OCI-M1 (cell line): Measurements from ENCODE around the gene TBL1XR1.
A peak's percentile ranks its signal among the peaks of the same experiment; 100 is the strongest.

ENCODE experiments used
- DNase-seq: peaks from one replicate; lab custom pipeline; 2025; lab: John Stamatoyannopoulos, UW

TBL1XR1 gene

GRCh38 chr3:177107461-177108239 lies 89.6 kb downstream of the TBL1XR1 start:
- DNase-seq: peak; percentile 77

- DNase-seq: no peak
Measured at GRCh38 chr3:177106594-177106993, 90.7 kb downstream of the TBL1XR1 start.

DNA sequence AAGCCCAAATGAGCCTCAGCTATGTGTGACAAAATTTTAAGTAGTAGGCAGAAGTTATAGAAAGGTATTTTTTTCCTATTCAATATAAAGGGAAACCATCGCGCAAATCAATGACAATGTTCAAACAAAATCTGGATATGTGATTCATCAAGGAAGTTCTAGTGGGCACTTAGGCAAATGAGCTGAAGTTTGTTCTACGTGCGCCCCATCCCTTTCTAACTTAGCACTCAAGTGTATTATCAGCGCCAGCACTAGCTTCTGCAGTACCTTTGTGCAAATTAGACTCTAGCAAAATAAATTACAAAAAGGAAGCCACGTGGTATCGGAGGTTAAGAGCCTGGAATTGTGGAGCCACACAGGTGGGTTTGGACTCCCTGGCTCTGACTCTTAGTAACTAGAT lies 91.1 kb downstream of the TBL1XR1 start:
- DNase-seq: no peak

DNA sequence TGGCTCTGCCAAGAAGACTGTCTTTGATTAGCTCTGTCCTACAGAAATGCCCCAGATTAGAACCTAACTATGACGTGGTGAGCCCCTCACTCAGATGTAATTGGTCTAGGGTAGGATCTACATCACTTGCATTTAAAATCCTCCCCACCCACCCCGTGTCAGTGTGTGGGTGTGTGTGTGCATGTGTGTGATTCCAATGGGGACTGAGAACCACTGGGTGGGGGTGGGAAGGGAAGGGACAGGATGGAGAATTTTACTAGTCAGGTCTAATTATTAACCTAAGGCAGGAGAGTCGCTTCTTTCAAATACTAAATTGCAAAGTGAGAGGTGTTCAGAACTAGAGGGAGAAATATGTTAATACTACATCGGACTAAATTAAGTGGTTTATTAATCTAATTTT lies 91.7 kb downstream of the TBL1XR1 start:
- no peak for DNase-seq

GRCh38 chr3:177104299-177104992 lies 92.8 kb downstream of the TBL1XR1 start:
- no peak for DNase-seq

DNA sequence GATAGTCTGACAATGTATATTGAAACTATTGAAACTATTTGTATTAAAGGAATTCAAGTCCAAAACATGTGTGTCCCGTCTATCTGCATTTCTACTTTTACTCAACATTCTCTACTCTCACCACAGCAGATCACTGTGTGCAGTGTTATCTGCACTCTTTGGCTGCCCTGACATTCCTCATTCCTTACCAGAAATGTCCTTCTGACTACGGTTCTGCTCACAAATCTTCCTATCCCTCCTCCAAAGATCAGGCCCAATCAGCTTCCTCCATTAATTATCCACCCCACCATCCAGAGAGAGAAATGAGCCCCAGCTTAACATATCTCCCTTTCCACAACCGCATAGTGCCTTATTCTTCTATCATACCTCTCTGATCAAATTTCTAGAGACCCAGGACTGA lies 94.7 kb downstream of the TBL1XR1 start:
- peak; percentile 58 for DNase-seq

GRCh38 chr3:177098551-177098950 lies 98.7 kb downstream of the TBL1XR1 start:
- DNase-seq: no peak

GRCh38 chr3:177096615-177097014 lies 100.7 kb downstream of the TBL1XR1 start:
- DNase-seq: no peak

DNA sequence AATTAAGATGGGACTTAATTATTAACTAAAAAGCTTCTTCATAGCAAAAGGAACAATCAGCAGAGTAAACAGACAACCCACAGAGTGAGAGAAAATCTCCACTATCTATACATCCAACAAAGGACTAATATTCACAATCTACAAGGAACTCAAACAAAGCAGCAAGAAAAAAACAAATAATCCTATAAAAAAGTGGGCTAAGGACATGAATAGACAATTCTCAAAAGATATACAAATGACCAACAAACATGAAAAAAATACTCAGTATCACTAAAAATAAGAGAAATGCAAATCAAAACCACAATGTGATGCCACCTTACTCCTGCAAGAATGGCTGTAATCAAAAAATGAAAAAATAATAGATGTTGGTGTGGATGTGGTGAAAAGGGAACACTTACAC lies 103.3 kb downstream of the TBL1XR1 start:
- DNase-seq: no peak

GRCh38 chr3:177089901-177090300 lies 107.4 kb downstream of the TBL1XR1 start:
- DNase-seq: peak; percentile 9

GRCh38 chr3:177089110-177089509 lies 108.2 kb downstream of the TBL1XR1 start:
- DNase-seq: no peak

- DNase-seq: no peak
Measured at GRCh38 chr3:177085794-177086193, 111.5 kb downstream of the TBL1XR1 start.

- DNase-seq: no peak
Measured at GRCh38 chr3:177084616-177085015, 112.7 kb downstream of the TBL1XR1 start.

GRCh38 chr3:177080122-177080521 lies 117.2 kb downstream of the TBL1XR1 start:
- DNase-seq: no peak

DNA sequence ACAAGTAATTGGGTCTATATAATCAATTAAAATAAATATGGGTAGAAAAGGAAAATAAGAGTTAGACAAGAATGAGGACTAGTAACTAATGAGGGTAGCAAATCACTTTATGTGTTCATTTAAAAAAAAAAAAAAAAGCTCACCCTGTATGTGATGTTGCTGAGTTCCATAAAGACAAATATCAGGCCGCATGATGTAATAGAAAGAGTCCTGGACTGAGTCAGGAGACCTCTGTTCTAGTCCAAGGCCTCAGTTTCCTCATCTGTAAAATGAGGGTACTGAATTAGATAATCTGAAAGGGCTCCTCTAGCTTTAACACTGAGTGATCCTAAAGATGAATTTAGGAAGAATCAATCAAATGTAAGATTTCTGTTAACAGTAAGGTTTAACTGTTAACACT lies 117.6 kb downstream of the TBL1XR1 start:
- DNase-seq: no peak

DNA sequence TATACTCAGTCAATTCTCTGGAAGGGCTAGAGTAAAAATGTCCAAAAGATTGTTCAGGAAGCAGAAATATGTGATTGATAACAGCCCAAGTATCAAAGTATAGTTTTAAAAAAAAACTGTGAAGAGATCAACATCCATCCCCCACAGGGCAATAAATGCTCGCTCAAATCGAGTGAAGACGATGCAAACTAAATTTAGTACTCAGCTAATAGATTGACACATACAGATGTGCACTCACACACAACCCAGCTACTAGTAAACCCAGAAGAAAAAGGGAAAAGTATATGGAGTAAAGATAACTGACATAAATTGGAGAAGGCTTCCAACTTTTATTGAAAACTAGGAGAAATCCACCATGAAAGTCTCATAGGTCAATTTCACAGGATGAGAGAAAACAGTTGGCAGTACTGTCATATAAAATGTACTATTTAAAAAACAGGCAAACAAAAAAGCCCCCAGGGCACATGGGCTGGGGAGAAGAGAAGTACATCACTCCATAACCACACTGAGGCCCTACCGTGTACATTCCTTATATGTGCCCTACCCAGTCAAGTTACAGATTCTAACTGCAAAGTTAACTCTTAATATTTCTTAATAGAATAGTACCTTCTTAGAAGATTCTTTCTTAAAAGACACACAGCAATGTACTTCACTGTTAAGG lies 125.7 kb downstream of the TBL1XR1 start:
- DNase-seq: no peak

DNA sequence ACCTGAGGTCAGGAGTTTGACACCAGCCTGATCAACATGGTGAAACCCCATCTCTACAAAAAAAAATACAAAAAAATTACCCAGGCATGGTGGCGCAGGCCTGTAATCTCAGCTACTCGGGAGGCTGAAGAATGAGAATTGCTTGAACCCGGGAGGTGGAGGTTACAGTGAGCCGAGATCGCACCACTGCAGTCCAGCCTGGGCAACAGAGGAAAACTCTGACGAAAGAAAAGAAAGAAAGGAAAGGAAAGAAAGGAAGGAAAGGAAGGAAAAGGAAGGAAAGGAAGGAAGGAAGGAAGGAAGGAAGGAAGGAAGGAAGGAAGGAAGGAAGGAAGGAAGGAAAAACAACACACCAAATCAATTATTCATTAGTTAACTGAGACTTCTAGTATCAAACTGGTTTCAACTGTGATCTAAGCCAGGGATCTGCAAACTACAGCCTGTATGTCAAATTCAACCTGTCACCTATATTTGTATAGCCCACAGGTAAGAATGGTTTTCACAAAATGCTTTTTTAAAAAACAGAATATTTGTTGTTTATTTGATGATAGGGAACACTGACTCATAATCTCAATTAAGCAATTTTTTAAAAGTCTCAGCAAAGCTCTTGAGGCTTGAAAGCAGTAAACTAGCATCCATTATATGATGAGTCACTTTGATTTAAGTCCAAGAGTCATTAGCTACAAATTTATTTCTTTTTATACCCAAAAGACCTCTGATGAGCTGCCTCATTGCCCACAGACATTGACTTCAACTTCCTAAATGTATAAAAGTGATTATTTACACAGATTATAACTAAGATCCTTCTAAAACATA lies 127.6 kb downstream of the TBL1XR1 start:
- DNase-seq: no peak

GRCh38 chr3:177068967-177069366 lies 128.3 kb downstream of the TBL1XR1 start:
- DNase-seq: no peak

- DNase-seq: no peak
Measured at GRCh38 chr3:177066068-177066467, 131.2 kb downstream of the TBL1XR1 start.

DNA sequence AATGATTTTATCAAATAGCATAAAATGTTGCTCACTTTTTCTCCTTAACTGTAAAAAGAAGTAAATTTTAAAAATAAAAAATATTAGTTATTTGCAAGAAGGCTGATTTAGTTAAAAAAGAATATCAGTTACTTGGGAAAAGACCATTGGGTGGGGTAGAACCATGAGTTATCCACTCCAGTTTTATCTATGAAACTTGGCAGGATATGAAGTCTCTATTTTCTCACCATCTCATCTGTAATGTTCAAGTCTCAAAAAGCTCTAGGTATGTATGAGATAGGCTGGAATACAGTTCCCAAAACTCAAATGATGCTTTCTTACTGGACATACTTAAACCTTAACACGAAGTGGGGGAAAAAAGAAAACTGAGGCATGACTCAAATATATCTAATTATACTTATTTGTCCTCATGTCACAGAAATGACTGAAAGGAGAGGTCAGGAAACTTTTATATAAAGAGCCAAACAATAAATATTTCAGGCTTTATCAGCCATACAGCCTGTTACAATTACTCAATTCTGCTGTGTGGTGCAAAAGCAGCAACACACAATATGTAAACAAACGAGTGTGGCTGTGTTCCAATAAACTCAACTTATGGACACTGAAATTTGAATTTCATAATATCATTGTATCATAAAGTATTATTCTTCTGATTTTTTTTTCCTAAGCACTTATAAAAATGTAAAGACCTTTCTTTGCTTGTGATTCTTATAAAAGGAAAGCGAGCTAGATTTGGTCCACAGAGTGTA lies 131.8 kb downstream of the TBL1XR1 start:
- DNase-seq: no peak

DNA sequence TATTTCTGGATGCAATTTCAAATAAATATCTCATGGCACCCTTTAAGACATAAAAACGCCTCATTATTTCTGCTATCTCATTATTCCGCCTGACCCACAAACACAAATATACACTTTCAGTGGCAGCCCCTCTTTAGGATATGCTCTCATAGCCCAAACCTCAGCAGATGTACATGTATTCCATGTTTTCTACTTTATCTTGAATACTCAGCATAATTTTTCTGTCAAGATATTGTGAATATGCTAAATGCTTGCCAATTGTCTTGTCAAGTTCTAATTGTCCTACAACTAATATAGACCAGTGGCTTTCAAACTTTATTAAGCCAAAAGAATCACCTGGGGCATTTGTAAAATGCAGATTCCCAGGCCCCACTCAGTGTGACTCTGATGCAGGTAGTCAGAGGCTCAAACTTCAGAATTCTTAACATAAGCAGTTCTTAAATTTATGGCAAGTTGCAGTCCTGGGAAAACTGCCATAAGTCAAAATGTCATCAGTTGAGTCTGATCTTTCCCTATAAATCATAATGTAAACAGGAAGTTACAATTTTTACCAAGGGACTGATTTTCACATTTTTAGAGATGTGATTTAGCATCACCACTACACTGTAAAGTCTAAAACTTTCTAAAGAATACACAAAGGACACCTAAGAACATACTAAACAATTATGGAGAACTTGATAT lies 135.1 kb downstream of the TBL1XR1 start:
- no peak for DNase-seq
